Glomerular endothelial cell (primary cell): ENCODE data around the gene PTPN7. TPM values are rescaled to one million over a fixed set of nuclear protein-coding genes. Genes with fewer than 3 reads are reported as not detected.
A peak's percentile ranks its signal among the peaks of the same experiment; 100 is the strongest.
"Not testable (repeated sequence)": the region's sequence is repeated elsewhere in the genome, so short reads cannot be mapped to it uniquely, and the experiment has no call there.

Experiments
- DNase-seq: peaks from one replicate; pipeline ENCODE4 v3.0.0-alpha.2; 2011; ENCODE audit warnings: low read depth, low spot score; ENCODE audit errors: extremely low read depth
- total RNA-seq: library from RNA; depleted of rRNA; stranded (reverse); fragments of >200 nt; gene quantifications from 2 replicates; pipeline ENCODE4 v1.2.3, GENCODE V29; 2015

Gene PTPN7
- total RNA-seq: 1.2 TPM in 1 of 2 replicates, not detected in the other

DNA sequence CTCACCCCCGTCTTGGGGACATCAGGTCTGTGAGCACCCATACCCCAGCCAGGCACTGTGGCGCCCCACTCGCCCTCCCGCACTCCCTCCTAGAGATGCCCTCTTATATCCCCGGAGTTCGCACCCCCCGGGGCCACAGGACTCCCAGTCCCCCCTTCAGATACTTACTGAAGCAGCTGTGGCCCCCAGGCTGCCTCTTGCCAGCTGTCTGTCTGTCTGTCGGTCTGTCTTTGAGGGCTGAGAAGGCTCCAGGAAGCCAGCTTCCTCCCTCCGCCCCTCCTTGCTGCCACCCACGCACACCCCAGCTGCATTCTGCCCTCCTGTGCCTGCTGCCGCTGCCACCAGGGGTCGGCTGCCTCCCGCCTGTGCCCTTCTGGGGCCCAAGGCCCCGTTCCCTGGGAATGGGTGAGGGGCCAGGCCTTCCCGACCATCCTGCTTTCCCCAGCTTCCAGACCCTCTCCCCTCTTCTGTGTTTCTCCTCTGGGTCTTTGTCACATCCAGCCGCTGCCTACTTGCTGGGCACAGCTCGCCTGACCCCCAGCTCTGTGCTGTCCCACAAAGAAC lies at the start of gene PTPN7:
Gene PTPN7 (minus strand): TSS at position 226 of the 564 bp plus-strand sequence. CDS start 1,200 bp downstream, outside the sequence.
- no peak for DNase-seq

DNA sequence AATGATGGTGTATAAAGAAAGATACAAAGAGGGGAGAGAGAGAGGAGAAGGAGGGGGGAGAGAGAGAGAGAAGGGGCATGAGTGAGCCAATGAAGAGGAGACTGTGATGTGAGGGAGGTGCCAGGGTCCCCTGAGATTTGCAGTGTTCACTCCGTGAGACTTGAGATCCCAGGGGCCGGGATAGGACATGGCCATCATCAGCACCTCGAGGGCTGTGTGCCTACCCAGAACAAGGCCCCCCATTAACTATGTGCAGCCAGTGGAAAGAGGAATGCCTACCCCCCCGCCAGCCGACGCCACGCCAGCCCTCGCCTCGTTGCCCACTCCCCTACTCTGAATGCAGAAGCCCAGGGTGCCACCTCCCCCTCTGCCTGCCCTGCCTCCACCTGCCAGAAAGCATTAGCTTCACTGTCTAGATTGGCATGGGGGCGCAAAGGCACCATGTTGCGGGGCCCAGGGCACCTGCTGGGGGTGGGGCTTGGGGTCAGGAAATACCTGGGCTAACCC lies 48.0 kb upstream of the PTPN7 start:
- no peak for DNase-seq

- peak; percentile 10 for DNase-seq
Observed at GRCh38 chr1:202207292-202207691, 46.9 kb upstream of the PTPN7 start.

- no peak for DNase-seq
Observed at GRCh38 chr1:202205523-202206190, 45.3 kb upstream of the PTPN7 start.

GRCh38 chr1:202204065-202204464 lies 43.7 kb upstream of the PTPN7 start:
- no peak for DNase-seq

DNA sequence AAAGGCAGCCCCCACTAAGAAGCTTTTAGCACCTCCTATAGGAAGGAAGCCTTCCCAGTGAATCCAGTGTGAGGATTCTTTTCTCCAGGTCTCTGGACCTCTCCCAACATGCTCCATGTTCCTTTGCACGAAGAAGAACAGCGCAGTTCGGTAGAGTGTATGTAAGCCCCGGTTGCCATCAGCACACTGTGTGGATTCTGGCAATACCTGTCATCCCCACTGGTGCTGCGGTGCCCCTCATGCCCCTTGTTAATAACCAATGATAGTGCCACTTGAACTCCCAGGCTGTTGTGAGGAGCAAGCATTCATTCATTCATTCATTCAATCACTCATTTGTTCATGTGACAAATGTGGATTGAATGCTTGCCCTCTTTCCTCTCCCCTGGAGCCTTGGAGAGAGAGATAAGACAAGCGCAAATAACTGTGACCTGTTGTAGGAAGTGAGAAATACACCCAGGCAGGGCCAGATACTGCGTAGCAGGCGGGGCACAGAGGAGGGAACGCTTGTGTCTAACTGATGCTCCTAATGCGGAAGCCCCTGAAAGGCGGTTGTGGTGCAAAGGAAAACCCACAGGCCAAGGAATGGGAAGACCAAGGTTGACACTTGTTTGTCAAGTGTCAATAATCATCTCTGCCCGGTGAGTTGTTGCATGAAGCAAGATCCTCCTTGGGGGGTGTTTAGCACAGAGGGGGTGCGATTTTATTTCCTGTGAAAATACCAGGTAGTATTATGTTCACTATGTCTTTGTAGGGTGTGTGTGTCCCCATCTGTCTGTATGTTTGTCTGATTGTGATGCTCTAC lies 43.0 kb upstream of the PTPN7 start:
- DNase-seq: no peak

- DNase-seq: no peak
Observed at GRCh38 chr1:202202500-202203168, 42.2 kb upstream of the PTPN7 start.

DNA sequence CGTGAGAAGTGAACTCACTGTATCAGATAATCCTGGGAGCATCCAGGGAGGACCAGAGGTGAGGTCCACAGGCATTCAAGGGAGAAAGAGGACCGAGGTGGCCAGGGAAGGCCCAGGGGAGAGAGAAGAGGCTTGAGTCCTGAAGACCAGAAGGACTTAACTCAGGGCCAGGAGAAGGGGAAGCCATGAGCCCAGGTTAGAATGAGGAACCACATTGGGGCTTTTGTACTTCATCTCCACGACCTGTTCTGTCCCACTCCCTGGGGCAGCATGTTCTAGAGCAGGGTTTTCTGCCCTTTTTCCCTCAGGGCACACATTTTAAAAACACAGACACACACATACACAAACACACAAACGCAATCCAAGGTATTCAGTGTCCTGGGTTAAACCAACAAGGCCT lies 41.6 kb upstream of the PTPN7 start:
- no peak for DNase-seq

DNA sequence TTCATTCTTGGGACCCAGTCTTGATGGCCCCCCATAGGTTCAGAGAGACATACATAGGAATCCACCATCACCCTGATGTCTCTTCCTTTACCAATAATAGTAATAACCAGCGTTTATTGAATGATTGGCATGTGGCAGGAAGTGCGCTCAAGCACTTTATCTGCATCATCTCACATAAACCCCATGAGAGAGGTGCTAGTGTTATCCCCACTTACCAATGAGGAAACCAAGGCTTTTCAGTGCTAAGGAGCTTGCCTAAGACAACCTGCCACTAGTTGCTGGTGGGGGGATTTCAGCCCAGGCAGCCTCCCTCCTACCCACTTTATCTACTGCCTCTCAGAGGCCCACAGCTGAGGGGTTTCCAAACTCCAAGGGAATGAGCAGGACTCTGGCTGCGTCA lies 40.9 kb upstream of the PTPN7 start:
- DNase-seq: no peak

DNA sequence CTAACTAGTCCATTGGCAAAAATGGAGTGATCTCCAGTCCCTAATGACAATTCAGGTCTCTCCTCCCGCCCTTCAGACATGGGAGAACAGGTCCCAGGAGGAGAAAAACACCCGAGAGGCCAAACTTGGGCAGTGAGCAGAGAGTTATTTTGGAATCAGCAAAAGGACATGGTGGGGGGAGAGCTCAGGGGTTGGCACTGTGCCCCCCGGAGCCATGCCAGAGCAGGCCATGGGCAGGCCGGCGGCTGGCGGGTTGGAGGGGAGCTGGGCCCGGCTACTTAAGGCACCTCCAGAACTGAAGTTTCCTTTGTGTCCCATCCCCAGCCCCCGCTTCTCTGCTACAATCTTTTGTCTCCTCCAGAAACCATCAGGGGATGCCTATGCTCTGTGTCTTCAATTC lies 40.3 kb upstream of the PTPN7 start:
- no peak for DNase-seq

GRCh38 chr1:202200112-202200548 lies 39.7 kb upstream of the PTPN7 start:
- no peak for DNase-seq

- no peak for DNase-seq
Observed at GRCh38 chr1:202199040-202199889, 38.9 kb upstream of the PTPN7 start.

- DNase-seq: no peak
Observed at GRCh38 chr1:202198366-202198724, 37.9 kb upstream of the PTPN7 start.

GRCh38 chr1:202197653-202198365 lies 37.4 kb upstream of the PTPN7 start:
- no peak for DNase-seq

DNA sequence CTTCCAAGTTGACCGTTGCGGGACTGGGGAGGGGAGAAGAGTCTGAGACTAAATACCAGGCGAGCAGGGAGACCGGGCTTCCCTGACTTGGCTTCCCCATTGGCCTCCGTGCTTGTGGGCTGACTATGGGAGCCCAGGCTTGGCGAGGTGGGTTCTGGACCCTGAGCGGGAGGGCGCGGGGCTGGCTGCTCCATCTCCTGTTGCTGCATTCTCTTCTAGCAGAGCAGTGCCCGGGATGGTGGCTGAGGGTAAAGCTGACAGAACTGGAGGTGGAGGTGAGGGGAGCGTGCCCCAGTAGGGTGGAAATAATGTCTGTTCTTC lies 33.9 kb upstream of the PTPN7 start:
- no peak for DNase-seq

- DNase-seq: no peak
Observed at GRCh38 chr1:202193614-202194327, 33.4 kb upstream of the PTPN7 start, which contains the start of gene LGR6. Gene LGR6, plus strand, starts transcription at chr1:202193799. Its CDS starts 191 bp downstream, at chr1:202193990.

DNA sequence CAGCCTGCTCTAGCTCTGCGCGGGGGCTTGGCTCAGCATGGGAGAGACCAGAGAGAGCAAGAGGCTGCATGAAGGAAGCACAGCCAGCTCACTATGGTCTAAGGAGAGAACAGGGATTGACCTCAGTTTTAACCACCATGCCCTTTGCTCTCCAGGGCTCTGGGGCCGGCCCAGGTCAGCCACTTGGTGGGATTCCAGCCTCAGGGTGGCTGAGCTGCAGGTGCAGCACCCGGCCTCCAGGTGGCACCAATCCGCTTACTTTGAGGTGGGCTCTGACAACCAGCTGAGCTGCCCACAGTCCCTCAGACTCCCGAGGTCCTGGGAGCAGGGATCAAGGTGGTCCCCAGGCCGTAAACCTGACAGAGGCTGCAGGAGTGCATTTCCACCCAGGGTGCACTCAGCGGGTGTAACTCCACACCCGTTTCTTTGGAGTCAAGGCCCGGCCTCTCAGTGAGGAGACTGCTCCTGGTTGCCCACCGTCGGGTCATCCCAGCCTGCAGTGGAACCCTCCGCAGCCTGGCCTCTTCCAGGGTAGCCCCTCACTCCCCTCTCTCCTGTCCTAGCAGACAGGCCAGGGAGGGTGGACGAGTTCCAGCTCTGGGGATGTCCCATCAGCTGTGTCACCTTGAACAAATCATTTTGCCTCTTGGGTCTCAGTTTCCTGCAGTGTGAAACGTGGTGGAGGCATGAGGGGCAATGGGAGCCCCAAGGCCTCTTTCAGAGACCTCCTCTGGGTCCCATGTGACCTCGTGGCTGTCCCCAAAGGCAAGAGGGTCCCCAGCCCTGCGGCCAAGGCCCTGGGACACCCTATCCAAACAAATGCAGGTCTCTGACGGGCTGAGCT lies 32.6 kb upstream of the PTPN7 start:
- no peak for DNase-seq

DNA sequence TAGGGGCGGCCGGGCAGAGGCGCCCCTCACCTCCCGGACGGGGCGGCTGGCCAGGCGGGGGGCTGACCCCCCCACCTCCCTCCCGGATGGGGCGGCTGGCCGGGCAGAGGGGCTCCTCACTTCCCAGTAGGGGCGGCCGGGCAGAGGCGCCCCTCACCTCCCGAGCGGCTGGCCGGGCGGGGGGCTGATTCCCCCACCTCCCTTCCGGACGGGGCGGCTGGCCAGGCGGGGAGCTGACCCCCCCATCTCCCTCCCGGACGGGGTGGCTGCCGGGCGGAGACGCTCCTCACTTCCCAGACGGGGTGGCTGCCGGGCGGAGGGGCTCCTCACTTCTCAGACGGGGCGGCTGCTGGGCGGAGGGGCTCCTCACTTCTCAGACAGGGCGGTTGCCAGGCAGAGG lies 31.0 kb upstream of the PTPN7 start:
- DNase-seq: not testable (repeated sequence)
